Hepatocyte (in vitro differentiated cells): Measurements from ENCODE around the gene MLIP.

ENCODE experiments used
- EZH2phosphoT487 ChIP-seq: fragments of 200-600 bp; sonication (generic); IDR thresholded peaks from one replicate; pipeline ENCODE4 v1.6.1; 2018; ENCODE audit warnings: antibody characterized with exemption, mild to moderate bottlenecking, low read depth, moderate library complexity; ENCODE audit not compliant: unreplicated experiment, severe bottlenecking
- TF ChIP-seq, protein P1 (sequence below): fragments of 200-600 bp; sonication (generic); IDR thresholded peaks from 2 replicates; pipeline ENCODE4 v1.5.1; 2016; ENCODE audit warnings: antibody characterized with exemption, mild to moderate bottlenecking; ENCODE audit not compliant: poor library complexity

DNA sequence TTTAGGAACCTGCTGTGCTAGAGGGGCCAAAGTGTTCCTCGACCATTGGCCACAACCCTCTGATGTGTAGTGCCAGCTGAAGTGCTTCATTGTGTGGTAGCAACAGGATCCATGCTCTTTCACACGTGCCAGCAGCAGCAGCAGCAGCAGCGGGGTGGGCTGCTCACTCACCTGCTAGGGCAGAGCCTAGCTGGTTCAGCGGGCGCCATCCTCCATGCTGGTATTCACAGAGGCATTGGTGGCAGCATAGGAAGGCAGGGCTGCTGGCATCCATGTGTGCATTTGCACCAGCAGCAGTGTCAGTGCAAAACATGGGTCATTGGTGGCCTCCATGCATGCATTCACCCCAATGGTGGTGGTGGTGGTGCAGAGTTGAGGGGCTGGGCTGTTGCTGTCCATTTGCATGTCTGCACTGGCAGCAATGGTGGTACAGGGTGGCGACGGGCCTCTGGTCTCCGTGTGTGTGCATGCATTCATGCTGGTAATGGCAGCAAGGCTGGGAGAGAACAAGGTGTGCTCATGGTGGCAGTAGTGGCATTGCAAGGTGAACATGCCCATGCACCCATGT, 183.8 kb downstream of the MLIP start:
- TF ChIP-seq, protein P1, sequence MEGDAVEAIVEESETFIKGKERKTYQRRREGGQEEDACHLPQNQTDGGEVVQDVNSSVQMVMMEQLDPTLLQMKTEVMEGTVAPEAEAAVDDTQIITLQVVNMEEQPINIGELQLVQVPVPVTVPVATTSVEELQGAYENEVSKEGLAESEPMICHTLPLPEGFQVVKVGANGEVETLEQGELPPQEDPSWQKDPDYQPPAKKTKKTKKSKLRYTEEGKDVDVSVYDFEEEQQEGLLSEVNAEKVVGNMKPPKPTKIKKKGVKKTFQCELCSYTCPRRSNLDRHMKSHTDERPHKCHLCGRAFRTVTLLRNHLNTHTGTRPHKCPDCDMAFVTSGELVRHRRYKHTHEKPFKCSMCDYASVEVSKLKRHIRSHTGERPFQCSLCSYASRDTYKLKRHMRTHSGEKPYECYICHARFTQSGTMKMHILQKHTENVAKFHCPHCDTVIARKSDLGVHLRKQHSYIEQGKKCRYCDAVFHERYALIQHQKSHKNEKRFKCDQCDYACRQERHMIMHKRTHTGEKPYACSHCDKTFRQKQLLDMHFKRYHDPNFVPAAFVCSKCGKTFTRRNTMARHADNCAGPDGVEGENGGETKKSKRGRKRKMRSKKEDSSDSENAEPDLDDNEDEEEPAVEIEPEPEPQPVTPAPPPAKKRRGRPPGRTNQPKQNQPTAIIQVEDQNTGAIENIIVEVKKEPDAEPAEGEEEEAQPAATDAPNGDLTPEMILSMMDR = no peak
- TF ChIP-seq EZH2phosphoT487 = no peak
